Measurements from ENCODE around the gene DNAJC2. TPM values are rescaled to one million over a fixed set of nuclear protein-coding genes. Genes with fewer than 3 reads are reported as not detected.

DNAJC2 gene, protein sequence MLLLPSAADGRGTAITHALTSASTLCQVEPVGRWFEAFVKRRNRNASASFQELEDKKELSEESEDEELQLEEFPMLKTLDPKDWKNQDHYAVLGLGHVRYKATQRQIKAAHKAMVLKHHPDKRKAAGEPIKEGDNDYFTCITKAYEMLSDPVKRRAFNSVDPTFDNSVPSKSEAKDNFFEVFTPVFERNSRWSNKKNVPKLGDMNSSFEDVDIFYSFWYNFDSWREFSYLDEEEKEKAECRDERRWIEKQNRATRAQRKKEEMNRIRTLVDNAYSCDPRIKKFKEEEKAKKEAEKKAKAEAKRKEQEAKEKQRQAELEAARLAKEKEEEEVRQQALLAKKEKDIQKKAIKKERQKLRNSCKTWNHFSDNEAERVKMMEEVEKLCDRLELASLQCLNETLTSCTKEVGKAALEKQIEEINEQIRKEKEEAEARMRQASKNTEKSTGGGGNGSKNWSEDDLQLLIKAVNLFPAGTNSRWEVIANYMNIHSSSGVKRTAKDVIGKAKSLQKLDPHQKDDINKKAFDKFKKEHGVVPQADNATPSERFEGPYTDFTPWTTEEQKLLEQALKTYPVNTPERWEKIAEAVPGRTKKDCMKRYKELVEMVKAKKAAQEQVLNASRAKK
- total RNA-seq = 10 to 100 TPM; 10.2 to 45.0 (median 17.8) TPM

DNA sequence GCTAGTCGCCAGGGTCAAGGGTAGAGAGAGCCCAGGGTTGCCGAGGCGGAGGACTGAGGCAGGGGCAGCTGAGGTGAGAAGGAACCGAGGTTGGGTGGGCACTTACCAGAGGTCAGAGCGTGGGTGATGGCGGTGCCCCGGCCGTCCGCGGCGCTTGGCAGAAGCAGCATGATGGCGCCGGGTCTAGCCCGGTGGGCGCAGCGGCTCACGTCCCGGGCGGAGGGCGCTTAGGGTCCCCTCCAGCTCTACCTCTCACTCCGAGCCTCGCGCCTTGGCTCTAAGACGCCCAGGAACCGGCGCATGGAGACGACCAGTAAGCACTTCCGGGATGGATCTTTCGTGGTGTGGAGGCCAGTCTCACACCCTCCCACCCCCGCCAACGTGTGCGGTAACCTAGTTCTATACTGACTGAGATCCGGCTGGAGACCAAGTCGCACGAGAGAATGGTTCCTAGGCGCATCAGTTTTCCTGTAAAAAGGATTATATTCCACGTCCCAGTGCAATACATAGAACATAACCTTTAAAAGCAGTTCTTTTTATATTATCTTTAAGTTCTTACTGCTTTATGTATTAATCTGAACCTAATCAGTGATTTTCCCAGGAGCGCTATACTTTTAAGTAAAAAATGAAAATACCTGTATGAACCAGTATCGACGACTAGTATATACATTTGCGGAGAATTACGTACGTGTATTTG, at the start of gene DNAJC2:
Gene DNAJC2 (minus strand): TSS at position 315 of the 697 bp plus-strand sequence. CDS start 145 bp downstream, at position 170.
- peak; percentile 90 to 91 for DNase-seq (ENCODE audit: low spot score in 2 of 2)
- no peaks in the 10 kb centered on the region for H3K9me3 ChIP-seq
- peaks cover 42% of the 10 kb centered on the region for H3K4me1 ChIP-seq
- H3K36me3 ChIP-seq = peaks cover 20% of the 10 kb centered on the region
- WGBS = 14% methylated on average over 23 of the region's 43 CpGs
- peak within 1 kb of the TSS; percentile 89 for H3K4me3 ChIP-seq
- H3K27me3 ChIP-seq = no peaks in the 10 kb centered on the region
- peak within 1 kb of the TSS; percentile 87 for H3K27ac ChIP-seq
- TF ChIP-seq POLR2A (IDR thresholded peaks at IDR 0.05) = peak in 1 of 2 donors; percentile 72
- TF ChIP-seq, protein P1, sequence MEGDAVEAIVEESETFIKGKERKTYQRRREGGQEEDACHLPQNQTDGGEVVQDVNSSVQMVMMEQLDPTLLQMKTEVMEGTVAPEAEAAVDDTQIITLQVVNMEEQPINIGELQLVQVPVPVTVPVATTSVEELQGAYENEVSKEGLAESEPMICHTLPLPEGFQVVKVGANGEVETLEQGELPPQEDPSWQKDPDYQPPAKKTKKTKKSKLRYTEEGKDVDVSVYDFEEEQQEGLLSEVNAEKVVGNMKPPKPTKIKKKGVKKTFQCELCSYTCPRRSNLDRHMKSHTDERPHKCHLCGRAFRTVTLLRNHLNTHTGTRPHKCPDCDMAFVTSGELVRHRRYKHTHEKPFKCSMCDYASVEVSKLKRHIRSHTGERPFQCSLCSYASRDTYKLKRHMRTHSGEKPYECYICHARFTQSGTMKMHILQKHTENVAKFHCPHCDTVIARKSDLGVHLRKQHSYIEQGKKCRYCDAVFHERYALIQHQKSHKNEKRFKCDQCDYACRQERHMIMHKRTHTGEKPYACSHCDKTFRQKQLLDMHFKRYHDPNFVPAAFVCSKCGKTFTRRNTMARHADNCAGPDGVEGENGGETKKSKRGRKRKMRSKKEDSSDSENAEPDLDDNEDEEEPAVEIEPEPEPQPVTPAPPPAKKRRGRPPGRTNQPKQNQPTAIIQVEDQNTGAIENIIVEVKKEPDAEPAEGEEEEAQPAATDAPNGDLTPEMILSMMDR (IDR thresholded peaks at IDR 0.05) = no peak
- no peak for TF ChIP-seq EP300 (IDR thresholded peaks at IDR 0.05)
- peak in 2 of 3 donors; percentile 63 to 94 for TF ChIP-seq POLR2AphosphoS5 (IDR thresholded peaks at IDR 0.05)

DNA sequence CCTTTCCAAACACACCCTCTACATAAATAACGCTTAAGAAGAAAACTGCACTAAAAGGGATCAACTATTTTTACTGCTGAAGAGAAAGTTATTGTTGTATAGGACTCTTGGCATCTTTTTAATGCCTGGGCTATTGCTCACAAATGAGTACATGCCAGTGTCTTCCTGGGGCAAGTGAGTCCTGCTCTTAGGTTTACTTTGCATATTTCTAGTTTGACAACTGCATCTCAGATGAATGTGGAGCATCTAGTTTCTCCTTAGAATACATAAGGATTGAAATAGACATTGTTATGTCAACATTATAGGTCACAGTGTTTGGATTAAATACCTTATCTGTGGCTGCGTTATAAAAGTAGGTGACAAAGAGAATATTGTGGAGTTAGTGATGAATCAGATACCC, 47.4 kb upstream of the DNAJC2 start:
- H3K4me1 ChIP-seq = no peaks in the 10 kb centered on the region
- H3K36me3 ChIP-seq = no peaks in the 10 kb centered on the region
- whole genome bisulfite sequencing = 94% methylated on average over 2 of the region's 2 CpGs
- no peak for DNase-seq (ENCODE audit: low spot score in 2 of 2)
- no peaks in the 10 kb centered on the region for H3K27me3 ChIP-seq
- H3K9me3 ChIP-seq = no peaks in the 10 kb centered on the region
- no peak overlapping the region for H3K27ac ChIP-seq
- no peak overlapping the region for H3K4me3 ChIP-seq
- no peak for TF ChIP-seq POLR2A (IDR thresholded peaks at IDR 0.05)
- TF ChIP-seq POLR2AphosphoS5 (IDR thresholded peaks at IDR 0.05) = no peak
- no peak for TF ChIP-seq EP300 (IDR thresholded peaks at IDR 0.05)
- TF ChIP-seq, protein P1 (IDR thresholded peaks at IDR 0.05) = no peak

DNA sequence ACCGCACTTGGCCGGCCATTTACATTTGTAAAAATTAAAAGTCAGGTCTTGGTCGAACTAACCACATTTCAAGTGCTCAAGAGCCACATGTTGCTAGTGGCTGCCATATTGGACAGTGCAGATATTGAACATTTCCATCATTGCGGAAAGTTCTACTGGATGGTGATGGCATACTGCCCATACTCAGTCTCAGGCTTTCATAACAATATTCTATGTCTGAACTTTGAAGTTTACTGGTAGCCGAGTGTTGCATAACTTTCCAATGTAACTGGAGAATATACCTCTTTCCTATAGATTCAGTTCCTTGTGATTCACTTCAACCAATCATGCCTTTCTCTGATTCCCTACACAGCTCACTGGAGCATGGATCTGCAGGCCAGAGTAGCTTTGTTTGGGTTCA, 46.6 kb upstream of the DNAJC2 start:
- H3K4me1 ChIP-seq = no peaks in the 10 kb centered on the region
- 93% methylated on average over 5 of the region's 5 CpGs for WGBS
- TF ChIP-seq POLR2A (IDR thresholded peaks at IDR 0.05) = no peak
- TF ChIP-seq, protein P1 (IDR thresholded peaks at IDR 0.05) = no peak
- no peak for TF ChIP-seq EP300 (IDR thresholded peaks at IDR 0.05)
- no peak for TF ChIP-seq POLR2AphosphoS5 (IDR thresholded peaks at IDR 0.05)
- H3K4me3 ChIP-seq = no peak overlapping the region
- H3K27ac ChIP-seq = no peak overlapping the region
- no peaks in the 10 kb centered on the region for H3K27me3 ChIP-seq
- no peaks in the 10 kb centered on the region for H3K36me3 ChIP-seq
- DNase-seq (ENCODE audit: low spot score in 2 of 2) = no peak
- H3K9me3 ChIP-seq = no peaks in the 10 kb centered on the region

DNA sequence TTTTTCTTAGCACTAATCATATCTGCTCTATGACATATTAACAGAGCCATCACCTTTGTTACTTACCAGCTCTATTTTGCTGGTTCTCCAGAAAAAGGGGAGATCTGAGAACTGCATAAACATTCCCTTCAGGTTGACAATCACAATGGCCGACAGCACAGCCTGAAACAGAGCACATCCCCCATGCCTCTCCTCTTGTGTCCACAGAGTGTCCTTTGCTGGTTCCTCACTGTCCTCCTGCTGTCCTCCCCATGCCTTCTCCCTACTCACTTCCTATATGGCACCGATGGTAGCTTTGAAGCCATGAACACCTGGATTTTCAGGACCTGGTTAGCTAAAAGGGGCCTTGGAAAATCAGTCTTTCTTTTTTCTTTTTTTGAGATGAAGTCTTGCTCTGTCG, 44.7 kb upstream of the DNAJC2 start:
- Histone ChIP-seq H3K9me3 (no peaks in the 10 kb centered on the region), H3K4me3 (no peak overlapping the region), H3K27ac (no peak overlapping the region), H3K36me3 (no peaks in the 10 kb centered on the region), H3K4me1 (no peaks in the 10 kb centered on the region), H3K27me3 (no peaks in the 10 kb centered on the region)
- no peak for DNase-seq (ENCODE audit: low spot score in 2 of 2)
- TF ChIP-seq POLR2AphosphoS5 (IDR thresholded peaks at IDR 0.05) = no peak
- TF ChIP-seq EP300 (IDR thresholded peaks at IDR 0.05) = no peak
- TF ChIP-seq, protein P1 (IDR thresholded peaks at IDR 0.05) = no peak
- TF ChIP-seq POLR2A (IDR thresholded peaks at IDR 0.05) = no peak
- 83% methylated on average over 3 of the region's 3 CpGs for WGBS

Data from suprapubic skin (tissue), 4 donors.